OCI-LY7 (cell line): ENCODE data around the gene CTRB1. TPM values are rescaled to one million over a fixed set of nuclear protein-coding genes. Genes with fewer than 3 reads are reported as not detected.
"Not testable (repeated sequence)": the region's sequence is repeated elsewhere in the genome, so short reads cannot be mapped to it uniquely, and the experiment has no call there.

Source experiments
- BruUV-seq: library from RNA; stranded (reverse); fragments of 400-500 nt; replicated peaks from 2 replicates; lab custom pipeline; 2021; lab: Mats Ljungman, UMichigan
- CTCF ChIA-PET: fragments of 300-600 bp; sonication (Branson Sonifier 250); formaldehyde crosslinking; loops from one replicate; lab custom pipeline; 2022; ENCODE audit warnings: antibody characterized with exemption; ENCODE audit not compliant: unreplicated experiment; lab: Charles Lee
- POLR2A ChIA-PET: fragments of 300-600 bp; sonication (Branson Sonifier 250); formaldehyde crosslinking; loops from one replicate; lab custom pipeline; 2022; ENCODE audit warnings: antibody characterized with exemption; lab: Charles Lee
- DNase-seq: peaks from one replicate; pipeline ENCODE4 v3.0.0-alpha.2; 2015; ENCODE audit warnings: low spot score
- H2AFZ ChIP-seq: fragments of 200-600 bp; sonication (generic), shearing (Covaris generic); 2 replicates; pipeline ENCODE4 v1.6.1; 2014; ENCODE audit warnings: mild to moderate bottlenecking, antibody characterized with exemption, low read length, moderate library complexity
- H3K27ac ChIP-seq: fragments of 200-600 bp; sonication (generic); 2 replicates; pipeline ENCODE4 v1.5.1; 2014; ENCODE audit warnings: mixed run types, low read depth, mild to moderate bottlenecking, moderate library complexity, low read length, inconsistent platforms; ENCODE audit not compliant: poor library complexity, severe bottlenecking
- H3K36me3 ChIP-seq: fragments of 200-600 bp; sonication (generic); 2 replicates; pipeline ENCODE4 v1.6.1; 2014; ENCODE audit warnings: mild to moderate bottlenecking, antibody characterized with exemption, low read length, moderate library complexity, mixed read lengths; ENCODE audit not compliant: insufficient read depth
- H3K4me1 ChIP-seq: fragments of 200-600 bp; sonication (generic); 2 replicates; pipeline ENCODE4 v1.5.1; 2014; ENCODE audit warnings: mild to moderate bottlenecking, low read length; ENCODE audit not compliant: insufficient read depth, poor library complexity, severe bottlenecking
- H3K4me2 ChIP-seq: fragments of 200-600 bp; sonication (generic); 2 replicates; pipeline ENCODE4 v1.6.1; 2014; ENCODE audit warnings: mild to moderate bottlenecking, low read length
- H3K4me3 ChIP-seq: fragments of 200-600 bp; sonication (generic); 2 replicates; pipeline ENCODE4 v1.5.1; 2014; ENCODE audit warnings: mild to moderate bottlenecking, low read depth, low read length; ENCODE audit not compliant: poor library complexity, severe bottlenecking
- H3K79me2 ChIP-seq: fragments of 200-600 bp; sonication (generic); 2 replicates; pipeline ENCODE4 v1.6.1; 2016; ENCODE audit warnings: low read depth, mild to moderate bottlenecking, low read length, moderate library complexity, mixed read lengths; ENCODE audit not compliant: insufficient read depth
- H3K9me2 ChIP-seq: fragments of 200-600 bp; sonication (generic); 2 replicates; pipeline ENCODE4 v1.6.1; 2016; ENCODE audit warnings: mild to moderate bottlenecking, low read length, mixed read lengths; ENCODE audit not compliant: insufficient read depth
- H3K9me3 ChIP-seq: fragments of 200-600 bp; sonication (generic); 2 replicates; pipeline ENCODE4 v1.6.1; 2014; ENCODE audit warnings: mild to moderate bottlenecking, mixed run types, low read length, mixed read lengths
- H4K20me1 ChIP-seq: fragments of 200-600 bp; sonication (generic); 2 replicates; pipeline ENCODE4 v1.6.1; 2014; ENCODE audit warnings: mild to moderate bottlenecking, antibody characterized with exemption, low read length, moderate library complexity, mixed read lengths; ENCODE audit not compliant: insufficient read depth
- EZH2phosphoT487 ChIP-seq: fragments of 200-600 bp; sonication (generic); IDR thresholded peaks from 2 replicates; pipeline ENCODE4 v1.6.1; 2018; ENCODE audit warnings: low read depth, borderline replicate concordance, mild to moderate bottlenecking, mixed run types, antibody characterized with exemption, low read length, moderate library complexity, mixed read lengths
- intact Hi-C: fragments of 100-400 bp; cut with micrococcal nuclease; formaldehyde crosslinking; loops from one replicate; pipeline ENCODE4 v1.10.0; 2022; ENCODE audit not compliant: unreplicated experiment
- total RNA-seq, 2 experiments: library from RNA; depleted of rRNA in 1 of 2; stranded (reverse); fragments of >200 nt in 1 of 2; shearing (Covaris generic) in 1 of 2; gene quantifications; 2 replicates each; pipeline ENCODE4 v1.2.3, GENCODE V29; 2014 to 2022
- TF ChIP-seq, protein P1 (sequence below): fragments of 200-600 bp; sonication (generic); conservative IDR thresholded peaks from 2 replicates; pipeline ENCODE4 v1.5.1; 2014; ENCODE audit warnings: mild to moderate bottlenecking, antibody characterized with exemption, low read length, moderate library complexity, mixed read lengths

CTRB1 gene
- total RNA-seq, 2 experiments from 2014 or later, result not detected

DNA sequence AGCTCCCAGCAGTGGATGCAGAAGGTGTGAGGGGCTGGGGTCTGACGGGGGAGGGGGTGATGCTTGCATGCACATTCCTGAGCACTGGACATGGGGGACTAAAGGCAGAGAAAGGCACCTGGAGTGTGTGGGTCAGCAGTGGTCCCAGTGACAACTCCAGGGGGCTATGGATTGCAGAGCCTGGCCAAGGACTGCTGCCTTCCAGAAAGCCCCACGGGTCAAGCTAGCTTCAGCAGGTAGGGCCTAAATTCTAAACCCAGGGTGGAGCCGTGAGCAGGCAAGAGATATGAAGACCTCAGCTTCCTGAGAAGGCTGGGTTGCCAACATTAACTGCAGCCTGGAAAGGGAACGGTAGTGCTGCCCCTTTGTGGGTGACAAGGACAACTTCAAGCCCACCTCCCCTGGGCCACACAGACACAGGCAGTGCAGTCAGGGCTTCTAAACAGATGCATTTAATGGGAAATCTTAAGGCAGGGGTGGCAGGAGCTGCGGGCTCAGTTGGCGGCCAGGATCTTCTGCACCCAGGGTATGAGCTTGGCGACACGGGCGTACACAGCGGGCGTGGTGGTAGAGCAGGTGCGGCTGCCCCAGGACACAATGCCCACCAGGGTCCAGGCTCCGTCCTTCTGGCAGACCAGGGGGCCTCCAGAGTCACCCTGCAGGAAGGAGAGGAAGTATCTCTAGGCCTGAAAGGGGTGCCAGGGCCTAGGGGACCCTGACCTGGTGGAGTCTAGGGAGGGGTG lies 14.9 kb upstream of the CTRB1 start:
- peaks cover 10% of the 10 kb centered on the region for H3K4me1 ChIP-seq
- no peaks in the 10 kb centered on the region for H3K36me3 ChIP-seq
- no peaks in the 10 kb centered on the region for H4K20me1 ChIP-seq
- H2AFZ ChIP-seq, result no peak overlapping the region
- H3K9me2 ChIP-seq, result no peaks in the 10 kb centered on the region
- no peak overlapping the region for H3K4me2 ChIP-seq
- BruUV-seq, result no TSS peak
- H3K79me2 ChIP-seq, result no peaks in the 10 kb centered on the region
- ChIA-PET POLR2A (interaction anchor here (0.6 to 1.0 kb wide), 5 partner anchors 16 to 1890 kb away, joined by 3 to 5 read pairs (median 3); no protein-coding TSS in a partner anchor), CTCF (no interaction called here)
- DNase-seq, result no peak
- intact Hi-C loops, result loop anchor here (2.0 kb wide), 1 partner anchor 15 kb away; the partner anchor contains the start of gene CTRB1
- TF ChIP-seq EZH2phosphoT487, result no peak
- TF ChIP-seq, protein P1, sequence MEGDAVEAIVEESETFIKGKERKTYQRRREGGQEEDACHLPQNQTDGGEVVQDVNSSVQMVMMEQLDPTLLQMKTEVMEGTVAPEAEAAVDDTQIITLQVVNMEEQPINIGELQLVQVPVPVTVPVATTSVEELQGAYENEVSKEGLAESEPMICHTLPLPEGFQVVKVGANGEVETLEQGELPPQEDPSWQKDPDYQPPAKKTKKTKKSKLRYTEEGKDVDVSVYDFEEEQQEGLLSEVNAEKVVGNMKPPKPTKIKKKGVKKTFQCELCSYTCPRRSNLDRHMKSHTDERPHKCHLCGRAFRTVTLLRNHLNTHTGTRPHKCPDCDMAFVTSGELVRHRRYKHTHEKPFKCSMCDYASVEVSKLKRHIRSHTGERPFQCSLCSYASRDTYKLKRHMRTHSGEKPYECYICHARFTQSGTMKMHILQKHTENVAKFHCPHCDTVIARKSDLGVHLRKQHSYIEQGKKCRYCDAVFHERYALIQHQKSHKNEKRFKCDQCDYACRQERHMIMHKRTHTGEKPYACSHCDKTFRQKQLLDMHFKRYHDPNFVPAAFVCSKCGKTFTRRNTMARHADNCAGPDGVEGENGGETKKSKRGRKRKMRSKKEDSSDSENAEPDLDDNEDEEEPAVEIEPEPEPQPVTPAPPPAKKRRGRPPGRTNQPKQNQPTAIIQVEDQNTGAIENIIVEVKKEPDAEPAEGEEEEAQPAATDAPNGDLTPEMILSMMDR, result no peak
- no peak overlapping the region for H3K4me3 ChIP-seq
- H3K9me3 ChIP-seq, result no peaks in the 10 kb centered on the region
- H3K27ac ChIP-seq, result no peak overlapping the region

GRCh38 chr16:75204410-75204758 lies 14.4 kb upstream of the CTRB1 start:
- no peak overlapping the region for H3K27ac ChIP-seq
- no TSS peak for BruUV-seq
- no peak overlapping the region for H3K4me3 ChIP-seq
- intact Hi-C loops, result no loop called here
- ChIA-PET POLR2A (interaction anchor here (0.6 to 1.0 kb wide), 3 partner anchors 15 to 1889 kb away, joined by 3 to 5 read pairs (median 3); no protein-coding TSS in a partner anchor), CTCF (no interaction called here)
- TF ChIP-seq, protein P1, result no peak
- no peak for TF ChIP-seq EZH2phosphoT487
- no peak overlapping the region for H3K4me2 ChIP-seq
- H4K20me1 ChIP-seq, result no peaks in the 10 kb centered on the region
- H3K36me3 ChIP-seq, result no peaks in the 10 kb centered on the region
- no peak for DNase-seq
- peaks cover 10% of the 10 kb centered on the region for H3K4me1 ChIP-seq
- no peaks in the 10 kb centered on the region for H3K9me3 ChIP-seq
- H2AFZ ChIP-seq, result no peak overlapping the region
- H3K79me2 ChIP-seq, result no peaks in the 10 kb centered on the region
- no peaks in the 10 kb centered on the region for H3K9me2 ChIP-seq

DNA sequence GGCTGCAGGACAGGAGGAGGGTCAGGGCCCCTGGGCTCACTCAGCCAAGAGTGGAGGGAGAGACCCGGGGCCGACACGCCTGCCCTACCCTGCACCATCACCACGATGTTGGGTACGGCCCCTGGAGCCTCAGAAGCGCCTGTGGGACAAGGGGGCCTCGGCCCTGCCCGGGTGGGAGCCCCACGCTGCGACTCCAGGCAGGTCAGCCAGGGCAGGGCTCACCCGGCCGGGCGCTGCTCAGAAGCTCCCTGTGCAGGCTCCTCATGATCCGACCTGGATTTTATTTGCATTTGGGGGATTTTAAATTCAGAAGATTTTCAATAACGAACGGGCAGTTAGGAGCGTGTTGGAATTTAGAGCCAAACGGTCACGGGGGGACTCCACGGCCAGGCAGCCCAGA lies 13.9 kb upstream of the CTRB1 start:
- CTCF ChIA-PET, H3K4me3 ChIP-seq, DNase-seq, H3K4me1 ChIP-seq, H3K36me3 ChIP-seq, H3K9me3 ChIP-seq, H3K79me2 ChIP-seq, H3K4me2 ChIP-seq, H3K27ac ChIP-seq, BruUV-seq, POLR2A ChIA-PET, H4K20me1 ChIP-seq, intact Hi-C loops, H3K9me2 ChIP-seq, H2AFZ ChIP-seq: not testable (repeated sequence)

DNA sequence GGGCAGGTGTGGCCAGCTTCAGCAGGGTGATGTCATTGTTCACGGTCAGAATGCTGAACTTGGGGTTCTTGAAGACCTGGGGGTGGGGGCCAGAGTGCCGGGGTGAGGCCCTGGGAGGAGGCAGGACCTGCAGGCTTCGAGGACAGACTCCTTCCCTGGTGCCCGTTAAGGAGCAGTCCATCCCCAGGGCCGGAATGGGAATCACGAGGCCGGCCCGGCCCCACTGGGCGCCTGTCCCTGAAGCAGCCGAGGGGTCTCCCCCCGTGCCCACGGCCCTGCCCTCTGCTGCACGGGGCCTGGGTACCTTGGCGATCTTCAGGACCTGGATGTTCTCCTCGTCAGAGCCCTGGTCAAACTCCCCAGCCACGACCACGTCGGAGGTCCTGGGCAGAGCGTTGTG lies 13.3 kb upstream of the CTRB1 start:
- H3K4me1 ChIP-seq, H3K9me3 ChIP-seq, CTCF ChIA-PET, H4K20me1 ChIP-seq, intact Hi-C loops, H3K79me2 ChIP-seq, DNase-seq, H3K4me3 ChIP-seq, BruUV-seq, H3K27ac ChIP-seq, POLR2A ChIA-PET, H3K36me3 ChIP-seq, H3K9me2 ChIP-seq, H3K4me2 ChIP-seq, H2AFZ ChIP-seq: not testable (repeated sequence)
